Activated B cell treated with CpG ODN at 0.5 μM for 24 hours (primary cell): ENCODE results near the gene DCLK2. TPM values are rescaled to one million over a fixed set of nuclear protein-coding genes. Genes with fewer than 3 reads are reported as not detected.

ENCODE experiments used
- ATAC-seq: fragments of 200-7000 bp; cut with Tn5 transposase; one replicate; pipeline ENCODE4 v1.10.0; 2021; ENCODE audit warnings: low read depth, mild to moderate bottlenecking, moderate library complexity
- CTCF ChIA-PET: fragments of 350-600 bp; sonication (Branson Sonifier 250); formaldehyde crosslinking; loops from one replicate; lab custom pipeline; 2021; ENCODE audit warnings: antibody characterized with exemption; lab: Charles Lee
- POLR2A ChIA-PET: fragments of 350-600 bp; sonication (Branson Sonifier 250); formaldehyde crosslinking; loops from one replicate; lab custom pipeline; 2021; ENCODE audit warnings: antibody characterized with exemption; lab: Charles Lee
- DNase-seq: peaks from one replicate; pipeline ENCODE4 v3.0.0; 2022
- H3K27ac Mint-ChIP-seq: one replicate; pipeline ENCODE4 v1.8.0; 2020; ENCODE audit warnings: mixed read lengths
- H3K27me3 Mint-ChIP-seq: one replicate; pipeline ENCODE4 v1.8.0; 2021; ENCODE audit warnings: mixed read lengths
- H3K36me3 Mint-ChIP-seq: one replicate; pipeline ENCODE4 v1.8.0; 2021; ENCODE audit warnings: low read depth, mixed read lengths
- H3K4me1 Mint-ChIP-seq: one replicate; pipeline ENCODE4 v1.8.0; 2021; ENCODE audit warnings: mixed read lengths
- H3K4me3 Mint-ChIP-seq: one replicate; pipeline ENCODE4 v1.8.0; 2020; ENCODE audit warnings: mild to moderate bottlenecking, mixed read lengths
- H3K9me3 Mint-ChIP-seq: one replicate; pipeline ENCODE4 v1.8.0; 2020; ENCODE audit warnings: mixed read lengths
- intact Hi-C: fragments of 100-400 bp; cut with micrococcal nuclease; formaldehyde crosslinking; loops from one replicate; pipeline ENCODE4 v1.15.1; 2024
- total RNA-seq: library from RNA; stranded (reverse); gene quantifications from 2 replicates; pipeline ENCODE4 v1.2.3, GENCODE V29; 2022
- TF ChIP-seq, protein P1 (sequence below): fragments of 200-600 bp; IDR thresholded peaks from one replicate; pipeline ENCODE4 v1.8.0; 2022; ENCODE audit warnings: antibody characterized with exemption, mild to moderate bottlenecking

DCLK2 gene
- total RNA-seq, 1 donor from 2014 or later, result 3.4 TPM

DNA sequence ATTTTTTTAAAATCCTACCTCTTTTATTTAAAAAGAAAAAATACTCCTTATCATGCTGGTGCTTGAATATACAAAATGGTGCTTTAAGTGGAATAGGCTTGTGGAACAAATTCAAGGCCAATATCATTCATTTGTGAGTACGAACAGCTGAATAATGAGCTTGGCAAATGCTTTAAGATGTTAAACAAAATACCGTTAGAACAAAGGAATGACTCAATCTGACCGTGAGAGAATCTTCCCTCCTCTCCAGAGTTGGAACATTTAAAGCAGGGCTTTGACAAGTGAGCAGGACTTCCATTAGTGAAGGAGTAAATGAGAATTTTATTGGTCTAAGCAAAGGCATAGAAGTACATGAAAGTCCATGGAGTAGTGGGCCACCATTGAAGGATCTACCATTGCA lies 74.5 kb downstream of the DCLK2 start:
- Mint-ChIP-seq H3K4me3 (no peak overlapping the region), H3K4me1 (no peaks in the 10 kb centered on the region), H3K27me3 (peaks cover 2% of the 10 kb centered on the region), H3K9me3 (no peaks in the 10 kb centered on the region), H3K27ac (no peak overlapping the region), H3K36me3 (no peaks in the 10 kb centered on the region)
- ATAC-seq, result no peak
- DNase-seq, result no peak
- intact Hi-C loops, result no loop called here
- CTCF ChIA-PET, result no interaction called here
- POLR2A ChIA-PET, result no interaction called here
- TF ChIP-seq, protein P1, sequence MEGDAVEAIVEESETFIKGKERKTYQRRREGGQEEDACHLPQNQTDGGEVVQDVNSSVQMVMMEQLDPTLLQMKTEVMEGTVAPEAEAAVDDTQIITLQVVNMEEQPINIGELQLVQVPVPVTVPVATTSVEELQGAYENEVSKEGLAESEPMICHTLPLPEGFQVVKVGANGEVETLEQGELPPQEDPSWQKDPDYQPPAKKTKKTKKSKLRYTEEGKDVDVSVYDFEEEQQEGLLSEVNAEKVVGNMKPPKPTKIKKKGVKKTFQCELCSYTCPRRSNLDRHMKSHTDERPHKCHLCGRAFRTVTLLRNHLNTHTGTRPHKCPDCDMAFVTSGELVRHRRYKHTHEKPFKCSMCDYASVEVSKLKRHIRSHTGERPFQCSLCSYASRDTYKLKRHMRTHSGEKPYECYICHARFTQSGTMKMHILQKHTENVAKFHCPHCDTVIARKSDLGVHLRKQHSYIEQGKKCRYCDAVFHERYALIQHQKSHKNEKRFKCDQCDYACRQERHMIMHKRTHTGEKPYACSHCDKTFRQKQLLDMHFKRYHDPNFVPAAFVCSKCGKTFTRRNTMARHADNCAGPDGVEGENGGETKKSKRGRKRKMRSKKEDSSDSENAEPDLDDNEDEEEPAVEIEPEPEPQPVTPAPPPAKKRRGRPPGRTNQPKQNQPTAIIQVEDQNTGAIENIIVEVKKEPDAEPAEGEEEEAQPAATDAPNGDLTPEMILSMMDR, result no peak

GRCh38 chr4:150155391-150155790 lies 77.1 kb downstream of the DCLK2 start:
- no peak for DNase-seq
- Mint-ChIP-seq H3K27me3 (peaks cover 5% of the 10 kb centered on the region), H3K27ac (no peak overlapping the region), H3K9me3 (no peaks in the 10 kb centered on the region), H3K4me1 (no peaks in the 10 kb centered on the region), H3K36me3 (no peaks in the 10 kb centered on the region), H3K4me3 (no peak overlapping the region)
- intact Hi-C loops, result no loop called here
- TF ChIP-seq, protein P1, result no peak
- POLR2A ChIA-PET, result no interaction called here
- ATAC-seq, result no peak
- CTCF ChIA-PET, result no interaction called here

- H3K36me3 Mint-ChIP-seq, result no peaks in the 10 kb centered on the region
- ChIA-PET CTCF (no interaction called here), POLR2A (no interaction called here)
- TF ChIP-seq, protein P1, result no peak
- H3K4me3 Mint-ChIP-seq, result no peak overlapping the region
- no peaks in the 10 kb centered on the region for H3K9me3 Mint-ChIP-seq
- DNase-seq (no peak), ATAC-seq (no peak)
- no peaks in the 10 kb centered on the region for H3K4me1 Mint-ChIP-seq
- intact Hi-C loops, result no loop called here
- H3K27ac Mint-ChIP-seq, result no peak overlapping the region
- peaks cover 5% of the 10 kb centered on the region for H3K27me3 Mint-ChIP-seq
Measured at GRCh38 chr4:150156543-150156942, 78.3 kb downstream of the DCLK2 start.

GRCh38 chr4:150158041-150158440 lies 79.8 kb downstream of the DCLK2 start:
- ATAC-seq, result no peak
- Mint-ChIP-seq H3K27me3 (peaks cover 5% of the 10 kb centered on the region), H3K4me3 (no peak overlapping the region), H3K4me1 (no peaks in the 10 kb centered on the region), H3K9me3 (no peaks in the 10 kb centered on the region), H3K36me3 (no peaks in the 10 kb centered on the region), H3K27ac (no peak overlapping the region)
- CTCF ChIA-PET, result no interaction called here
- TF ChIP-seq, protein P1, result no peak
- intact Hi-C loops, result no loop called here
- POLR2A ChIA-PET, result no interaction called here
- no peak for DNase-seq

- no peak overlapping the region for H3K4me3 Mint-ChIP-seq
- H3K9me3 Mint-ChIP-seq, result no peaks in the 10 kb centered on the region
- TF ChIP-seq, protein P1, result no peak
- ChIA-PET CTCF (no interaction called here), POLR2A (no interaction called here)
- intact Hi-C loops, result no loop called here
- H3K27me3 Mint-ChIP-seq, result peaks cover 5% of the 10 kb centered on the region
- ATAC-seq, result no peak
- H3K36me3 Mint-ChIP-seq, result no peaks in the 10 kb centered on the region
- H3K4me1 Mint-ChIP-seq, result peaks cover 5% of the 10 kb centered on the region
- no peak overlapping the region for H3K27ac Mint-ChIP-seq
- no peak for DNase-seq
Measured at GRCh38 chr4:150160473-150160872, 82.2 kb downstream of the DCLK2 start.
